H1 (cell line): Measurements from ENCODE around the gene AGBL4. TPM values are rescaled to one million over a fixed set of nuclear protein-coding genes. Genes with fewer than 3 reads are reported as not detected.

Source experiments
- ATF3 ChIP-seq: IDR thresholded peaks from 2 replicates; pipeline ENCODE4 v1.6.1; 2011; ENCODE audit warnings: low read depth, mild to moderate bottlenecking, low read length; ENCODE audit not compliant: insufficient read depth
- BACH1 ChIP-seq: IDR thresholded peaks from 2 replicates; pipeline ENCODE4 v1.6.1; 2012; ENCODE audit warnings: low read length, improper control_type of control experiment
- CHD7 ChIP-seq: fragments of 300-600 bp; sonication (generic); IDR thresholded peaks from 2 replicates; pipeline ENCODE4 v1.7.1; 2012; ENCODE audit warnings: low read length, moderate library complexity, mild to moderate bottlenecking, inconsistent platforms; ENCODE audit not compliant: insufficient replicate concordance
- CREB1 ChIP-seq: IDR thresholded peaks from 2 replicates; pipeline ENCODE4 v1.6.1; 2012; ENCODE audit warnings: inconsistent platforms
- EGR1 ChIP-seq: IDR thresholded peaks from 2 replicates; pipeline ENCODE4 v1.6.1; 2011; ENCODE audit warnings: low read depth, low read length, borderline replicate concordance
- HDAC6 ChIP-seq: IDR thresholded peaks from one replicate; pipeline ENCODE4 v1.7.1; 2012; ENCODE audit warnings: low read depth, mild to moderate bottlenecking, inconsistent platforms, low read length, moderate library complexity
- RFX5 ChIP-seq: IDR thresholded peaks from 2 replicates; pipeline ENCODE4 v1.6.1; 2011; ENCODE audit warnings: low read depth, low read length, improper control_type of control experiment, borderline replicate concordance
- SRF ChIP-seq: IDR thresholded peaks from 2 replicates; pipeline ENCODE4 v1.6.1; 2011; ENCODE audit warnings: mild to moderate bottlenecking, low read depth, low read length, moderate library complexity
- ZNF274 ChIP-seq: IDR thresholded peaks from 2 replicates; pipeline ENCODE4 v1.7.0; 2012; ENCODE audit warnings: low read length, borderline replicate concordance; ENCODE audit errors: extremely low read depth
- polyA plus RNA-seq, 7 experiments: library from polyadenylated mRNA; depleted of rRNA in 3 of 7; stranded (reverse) in 5 of 7; unstranded in 2 of 7; fragments of >200 nt in 5 of 7; fragments of 200-250 nt in 2 of 7; gene quantifications; 1 replicate in 5 of 7; 2 replicates in 1 of 7; 4 replicates in 1 of 7; pipeline versions ENCODE4 v1.2.1 to v1.2.3, GENCODE V29; 2011 to 2013; ENCODE audit warnings: missing spikeins in 2 of 7, mixed read lengths in 2 of 7
- total RNA-seq: library from RNA; stranded (reverse); fragmentation: NEBNext Ultra II Directional; extraction: Animal tissue kit (Norgen Biotek cat#: 25700); gene quantifications from 2 replicates; pipeline ENCODE4 v1.2.1, GENCODE V29; 2021
- TF ChIP-seq, protein P1 (sequence below): IDR thresholded peaks from 2 replicates; pipeline ENCODE4 v1.6.1; 2012; ENCODE audit warnings: low read length, inconsistent platforms

AGBL4 gene
- total and polyA plus RNA-seq, 2 of the 8 experiments (the other 6 are each of a cell fraction or from before 2014, with no cell fraction given): 0.41 to 0.45 TPM

DNA sequence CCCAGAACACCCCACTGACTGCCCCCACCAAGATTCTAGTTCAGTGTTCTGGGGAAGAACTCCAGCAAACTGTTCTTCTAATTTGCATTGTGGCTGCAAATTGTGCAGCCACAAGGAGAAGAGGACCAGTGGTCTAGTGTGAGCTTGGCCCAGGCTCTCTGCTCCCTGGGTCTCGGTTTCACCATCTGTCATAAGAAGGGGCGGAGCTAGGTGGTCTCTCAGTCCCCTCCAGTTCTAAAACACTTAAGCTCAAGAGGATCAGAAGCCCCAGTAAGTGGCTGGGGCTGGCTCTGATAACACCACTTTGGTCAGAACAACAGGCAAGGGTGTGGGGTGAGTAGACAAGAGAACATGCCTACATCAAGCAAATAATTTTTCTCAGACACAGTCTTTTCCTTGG is 1346.9 kb downstream of the AGBL4 start (continued):
- TF ChIP-seq CHD7 (no peak), EGR1 (no peak), HDAC6 (no peak), RFX5 (no peak), ATF3 (no peak), BACH1 (no peak), SRF (no peak), ZNF274 (no peak), CREB1 (no peak)
- TF ChIP-seq, protein P1, sequence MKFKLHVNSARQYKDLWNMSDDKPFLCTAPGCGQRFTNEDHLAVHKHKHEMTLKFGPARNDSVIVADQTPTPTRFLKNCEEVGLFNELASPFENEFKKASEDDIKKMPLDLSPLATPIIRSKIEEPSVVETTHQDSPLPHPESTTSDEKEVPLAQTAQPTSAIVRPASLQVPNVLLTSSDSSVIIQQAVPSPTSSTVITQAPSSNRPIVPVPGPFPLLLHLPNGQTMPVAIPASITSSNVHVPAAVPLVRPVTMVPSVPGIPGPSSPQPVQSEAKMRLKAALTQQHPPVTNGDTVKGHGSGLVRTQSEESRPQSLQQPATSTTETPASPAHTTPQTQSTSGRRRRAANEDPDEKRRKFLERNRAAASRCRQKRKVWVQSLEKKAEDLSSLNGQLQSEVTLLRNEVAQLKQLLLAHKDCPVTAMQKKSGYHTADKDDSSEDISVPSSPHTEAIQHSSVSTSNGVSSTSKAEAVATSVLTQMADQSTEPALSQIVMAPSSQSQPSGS: no peak
